ENCODE measurements around the gene CFAP45.

Gene CFAP45

GRCh38 chr1:159943908-159944622, 44.1 kb upstream of the CFAP45 start:
- 93% methylated on average over 7 of the region's 9 CpGs for WGBS
- no peak overlapping the region for H4K91ac ChIP-seq (ENCODE audit: low read length)
- H3K4me3 ChIP-seq (ENCODE audit: insufficient read depth in 1 of 2, low read depth in 1 of 2, low read length in 2 of 2) = no peak overlapping the region
- H3K4me1 ChIP-seq (ENCODE audit: control insufficient read depth, insufficient read depth, low read depth, low read length) = peaks cover 8% of the 10 kb centered on the region
- H3K9me3 ChIP-seq (ENCODE audit: control insufficient read depth, low read length) = no peaks in the 10 kb centered on the region
- no peak overlapping the region for H3K9ac ChIP-seq (ENCODE audit: low read length)
- H2AFZ ChIP-seq (ENCODE audit: low read depth, low read length) = no peak overlapping the region
- no peak overlapping the region for H3K27ac ChIP-seq (ENCODE audit: low read length, poor library complexity, severe bottlenecking)
- H4K8ac ChIP-seq (ENCODE audit: low read length) = no peak overlapping the region
- H3K36me3 ChIP-seq (ENCODE audit: control insufficient read depth in 1 of 2, insufficient read depth in 2 of 2, low read depth in 1 of 2, low read length in 2 of 2) = no peaks in the 10 kb centered on the region
- no peak overlapping the region for H3K4me2 ChIP-seq (ENCODE audit: low read length, poor library complexity, severe bottlenecking)
- H3K27me3 ChIP-seq (ENCODE audit: control insufficient read depth in 1 of 2, insufficient read depth in 1 of 2, low read length in 2 of 2) = peaks cover 59 to 87% of the 10 kb centered on the region in 2 experiments
- H3K79me1 ChIP-seq (replicated peaks; ENCODE audit: low read length, poor library complexity, severe bottlenecking) = no peaks in the 10 kb centered on the region
- no peak overlapping the region for H2BK15ac ChIP-seq (ENCODE audit: low read depth, poor library complexity, severe bottlenecking)
- H3K18ac ChIP-seq (ENCODE audit: low read depth in 1 of 2, low read length in 2 of 2) = no peak overlapping the region
- no peak overlapping the region for H3K4ac ChIP-seq (ENCODE audit: low read depth in 1 of 2, low read length in 2 of 2)
- no peak overlapping the region for H2AK5ac ChIP-seq (ENCODE audit: low read length, severe bottlenecking)
- H2BK5ac ChIP-seq (ENCODE audit: low read depth, low read length, poor library complexity, severe bottlenecking) = no peak overlapping the region
- H3K23ac ChIP-seq (ENCODE audit: low read length in 2 of 2) = peak overlapping the region in 1 of 2 experiments; percentile 42
- peak overlapping the region in 1 of 2 experiments; percentile 18 for H3K14ac ChIP-seq (ENCODE audit: low read length in 2 of 2)
- no peak overlapping the region for H2BK12ac ChIP-seq (ENCODE audit: low read length in 2 of 2)
- H2BK120ac ChIP-seq (ENCODE audit: low read depth, low read length) = no peak overlapping the region
- no peak for DNase-seq

- no peak overlapping the region for H3K4me3 ChIP-seq (ENCODE audit: insufficient read depth in 1 of 2, low read depth in 1 of 2, low read length in 2 of 2)
- H2BK15ac ChIP-seq (ENCODE audit: low read depth, poor library complexity, severe bottlenecking) = no peak overlapping the region
- H4K91ac ChIP-seq (ENCODE audit: low read length) = no peak overlapping the region
- H3K27me3 ChIP-seq (ENCODE audit: control insufficient read depth in 1 of 2, insufficient read depth in 1 of 2, low read length in 2 of 2) = peaks cover 62 to 93% of the 10 kb centered on the region in 2 experiments
- no peak overlapping the region for H4K8ac ChIP-seq (ENCODE audit: low read length)
- no peaks in the 10 kb centered on the region for H3K9me3 ChIP-seq (ENCODE audit: control insufficient read depth, low read length)
- H2BK5ac ChIP-seq (ENCODE audit: low read depth, low read length, poor library complexity, severe bottlenecking) = no peak overlapping the region
- peak overlapping the region in 1 of 2 experiments; percentile 5 for H2BK12ac ChIP-seq (ENCODE audit: low read length in 2 of 2)
- H2AFZ ChIP-seq (ENCODE audit: low read depth, low read length) = no peak overlapping the region
- H2BK120ac ChIP-seq (ENCODE audit: low read depth, low read length) = no peak overlapping the region
- H3K4me2 ChIP-seq (ENCODE audit: low read length, poor library complexity, severe bottlenecking) = no peak overlapping the region
- no peaks in the 10 kb centered on the region for H3K79me1 ChIP-seq (replicated peaks; ENCODE audit: low read length, poor library complexity, severe bottlenecking)
- no peak overlapping the region for H3K18ac ChIP-seq (ENCODE audit: low read depth in 1 of 2, low read length in 2 of 2)
- H3K23ac ChIP-seq (ENCODE audit: low read length in 2 of 2) = no peak overlapping the region
- peaks cover 8% of the 10 kb centered on the region for H3K4me1 ChIP-seq (ENCODE audit: control insufficient read depth, insufficient read depth, low read depth, low read length)
- no peak overlapping the region for H3K14ac ChIP-seq (ENCODE audit: low read length in 2 of 2)
- no peak overlapping the region for H2AK5ac ChIP-seq (ENCODE audit: low read length, severe bottlenecking)
- peak overlapping the region in 1 of 2 experiments; percentile 17 for H3K4ac ChIP-seq (ENCODE audit: low read depth in 1 of 2, low read length in 2 of 2)
- H3K27ac ChIP-seq (ENCODE audit: low read length, poor library complexity, severe bottlenecking) = no peak overlapping the region
- no peak overlapping the region for H3K9ac ChIP-seq (ENCODE audit: low read length)
- no peak for DNase-seq
- H3K36me3 ChIP-seq (ENCODE audit: control insufficient read depth in 1 of 2, insufficient read depth in 2 of 2, low read depth in 1 of 2, low read length in 2 of 2) = no peaks in the 10 kb centered on the region
- 77% methylated on average over 5 of the region's 5 CpGs for WGBS
These were observed 43.3 kb upstream of the CFAP45 start for GRCh38 chr1:159943278-159943640.

GRCh38 chr1:159942632-159943277, 42.8 kb upstream of the CFAP45 start:
- Histone ChIP-seq H3K9ac (ENCODE audit: low read length) (no peak overlapping the region), H3K4me2 (ENCODE audit: low read length, poor library complexity, severe bottlenecking) (no peak overlapping the region), H2AK5ac (ENCODE audit: low read length, severe bottlenecking) (no peak overlapping the region), H3K4me3 (ENCODE audit: insufficient read depth in 1 of 2, low read depth in 1 of 2, low read length in 2 of 2) (no peak overlapping the region), H3K27me3 (ENCODE audit: control insufficient read depth in 1 of 2, insufficient read depth in 1 of 2, low read length in 2 of 2) (peaks cover 67 to 93% of the 10 kb centered on the region in 2 experiments), H3K79me1 (replicated peaks; ENCODE audit: low read length, poor library complexity, severe bottlenecking) (no peaks in the 10 kb centered on the region), H4K8ac (ENCODE audit: low read length) (peak overlapping the region; percentile 21), H3K4me1 (ENCODE audit: control insufficient read depth, insufficient read depth, low read depth, low read length) (peaks cover 8% of the 10 kb centered on the region), H3K4ac (ENCODE audit: low read depth in 1 of 2, low read length in 2 of 2) (no peak overlapping the region), H3K36me3 (ENCODE audit: control insufficient read depth in 1 of 2, insufficient read depth in 2 of 2, low read depth in 1 of 2, low read length in 2 of 2) (no peaks in the 10 kb centered on the region), H4K91ac (ENCODE audit: low read length) (peak overlapping the region; percentile 29), H3K9me3 (ENCODE audit: control insufficient read depth, low read length) (no peaks in the 10 kb centered on the region), H3K27ac (ENCODE audit: low read length, poor library complexity, severe bottlenecking) (no peak overlapping the region), H2BK120ac (ENCODE audit: low read depth, low read length) (no peak overlapping the region), H3K14ac (ENCODE audit: low read length in 2 of 2) (no peak overlapping the region), H3K23ac (ENCODE audit: low read length in 2 of 2) (no peak overlapping the region), H2BK15ac (ENCODE audit: low read depth, poor library complexity, severe bottlenecking) (no peak overlapping the region), H3K18ac (ENCODE audit: low read depth in 1 of 2, low read length in 2 of 2) (no peak overlapping the region), H2AFZ (ENCODE audit: low read depth, low read length) (no peak overlapping the region), H2BK12ac (ENCODE audit: low read length in 2 of 2) (no peak overlapping the region), H2BK5ac (ENCODE audit: low read depth, low read length, poor library complexity, severe bottlenecking) (no peak overlapping the region)
- no peak for DNase-seq
- WGBS = 86% methylated on average over 8 of the region's 15 CpGs

Data from mesenchymal stem cell (in vitro differentiated cells and primary cell).